GM23338 (cell line): ENCODE data around the gene TBX18.

Source experiments
- CREB1 ChIP-seq: fragments of 250-450 bp; sonication (Bioruptor Pico); IDR thresholded peaks from 2 replicates; pipeline ENCODE4 v1.5.0; 2020; ENCODE audit warnings: low read depth, mild to moderate bottlenecking, moderate library complexity
- CTCF ChIP-seq, 2 experiments: fragments of 200-600 bp in 1 of 2; sonication (generic) in 1 of 2; conservative IDR thresholded peaks; 2 replicates each; pipeline versions ENCODE4 v1.5.1 to v1.6.1; 2016 to 2017; ENCODE audit warnings: antibody characterized with exemption in 2 of 2, low read depth in 2 of 2, mild to moderate bottlenecking in 2 of 2, moderate library complexity in 1 of 2
- ETS1 ChIP-seq: IDR thresholded peaks from 2 replicates; pipeline ENCODE4 v1.6.1; 2016; ENCODE audit warnings: antibody characterized with exemption
- EZH2 ChIP-seq: fragments of 200-600 bp; sonication (generic); IDR thresholded peaks from one replicate; pipeline ENCODE4 v1.8.0; 2017; ENCODE audit warnings: antibody characterized with exemption, mild to moderate bottlenecking, low read depth; ENCODE audit not compliant: unreplicated experiment
- EZH2phosphoT487 ChIP-seq: fragments of 200-600 bp; sonication (generic); IDR thresholded peaks from one replicate; pipeline ENCODE4 v1.8.1; 2018; ENCODE audit warnings: antibody characterized with exemption; ENCODE audit not compliant: unreplicated experiment
- NANOG ChIP-seq: IDR thresholded peaks from 2 replicates; pipeline ENCODE4 v1.6.1; 2016; ENCODE audit warnings: antibody characterized with exemption, borderline replicate concordance
- POLR2AphosphoS5 ChIP-seq: IDR thresholded peaks from 2 replicates; pipeline ENCODE4 v1.6.1; 2016; ENCODE audit warnings: antibody characterized with exemption, low read depth
- REST ChIP-seq: IDR thresholded peaks from one replicate; pipeline ENCODE4 v1.6.1; 2018; ENCODE audit warnings: antibody characterized with exemption; ENCODE audit not compliant: unreplicated experiment

GRCh38 chr6:84769306-84769705 is 4.9 kb upstream of the TBX18 start:
- no peak for TF ChIP-seq CTCF (conservative IDR thresholded peaks at IDR 0.05; ENCODE audit: low read depth in 2 of 2)
- TF ChIP-seq POLR2AphosphoS5: no peak
- TF ChIP-seq ETS1: no peak
- peak; percentile 80 for TF ChIP-seq EZH2
- no peak for TF ChIP-seq NANOG
- peak; percentile 34 for TF ChIP-seq EZH2phosphoT487
- TF ChIP-seq CREB1: no peak
- no peak for TF ChIP-seq REST
